Adrenal gland (tissue), 12 donors: Measurements from ENCODE around the gene PTBP3. TPM values are rescaled to one million over a fixed set of nuclear protein-coding genes. Genes with fewer than 3 reads are reported as not detected.

Source experiments
- DNase-seq, 7 donors: peaks; one replicate each; pipeline ENCODE4 v3.0.0-alpha.2; 2019 to 2020
- H3K27ac ChIP-seq, 5 donors: fragments of 200-600 bp; sonication (generic) in 4 of 5; 1 replicate in 3 of 5; 2 replicates in 2 of 5; pipeline versions ENCODE4 v1.5.1 to v1.8.0; 2016 to 2020; ENCODE audit warnings: mild to moderate bottlenecking in 1 of 5
- H3K27me3 ChIP-seq: fragments of 200-600 bp; 2 replicates; pipeline ENCODE4 v1.8.0; 2021
- H3K36me3 ChIP-seq, 2 donors: fragments of 200-600 bp; replicated peaks in 1 of 2; 1 replicate in 1 of 2; 2 replicates in 1 of 2; pipeline versions ENCODE4 v1.5.1 to v1.8.0; 2018 to 2022
- H3K4me1 ChIP-seq, 2 donors: fragments of 200-600 bp; replicated peaks in 1 of 2; 1 replicate in 1 of 2; 2 replicates in 1 of 2; pipeline versions ENCODE4 v1.5.1 to v1.8.0; 2018 to 2021
- H3K4me3 ChIP-seq, 4 donors: fragments of 200-600 bp; sonication (generic) in 3 of 4; one replicate each; pipeline ENCODE4 v1.5.1; 2016 to 2018
- H3K9me3 ChIP-seq, 3 donors: fragments of 200-600 bp; sonication (generic) in 1 of 3; replicated peaks in 1 of 3; 1 replicate in 2 of 3; 2 replicates in 1 of 3; pipeline versions ENCODE4 v1.5.1 to v1.8.0; 2016 to 2021
- CTCF ChIP-seq, 6 experiments: fragments of 450-650 bp in 4 of 6; fragments of 200-600 bp in 2 of 6; sonication (generic) in 1 of 6; IDR thresholded peaks; 1 replicate in 5 of 6; 2 replicates in 1 of 6; pipeline versions ENCODE4 v1.5.1 to v1.8.0; 2016 to 2021; ENCODE audit warnings: antibody characterized with exemption in 6 of 6, mild to moderate bottlenecking in 2 of 6, moderate library complexity in 1 of 6
- POLR2A ChIP-seq, 2 donors: fragments of 450-650 bp; IDR thresholded peaks; one replicate each; pipeline ENCODE4 v1.6.1; 2017; ENCODE audit warnings: antibody characterized with exemption in 2 of 2, mild to moderate bottlenecking in 2 of 2, moderate library complexity in 1 of 2
- WGBS, 4 donors: extraction: QIAGEN DNeasy Blood & Tissue Kit in 2 of 4; methylation state at CpG; one replicate each; pipeline versions ENCODE4 v1.1.5 to v1.1.7; 2013 to 2017; 5-methylcytosine and 5-hydroxymethylcytosine counted together
- intact Hi-C, 2 donors: fragments of 100-400 bp; cut with DNase I; formaldehyde crosslinking; loops; one replicate each; pipeline versions ENCODE4 v1.14.1 to v1.15.0; 2022 to 2023
- polyA plus RNA-seq, 3 donors: library from polyadenylated mRNA; stranded (reverse); fragments of 200-250 nt in 2 of 3; fragments of 350-450 nt in 1 of 3; fragmentation: Illumina TruSeq in 1 of 3; extraction: RNeasy Lipid Tissue Mini Kit (QIAGEN cat#74804) in 1 of 3; gene quantifications; one replicate each; pipeline ENCODE4 v1.2.3, GENCODE V29; 2013 to 2014
- total RNA-seq, 9 donors: library from RNA; depleted of rRNA in 4 of 9; stranded (reverse); fragments of >200 nt in 4 of 9; fragments of 120-200 nt in 1 of 9; fragmentation: NEBNext Ultra II Directional in 1 of 9; extraction: Animal tissue kit (Norgen Biotek cat#: 25700) in 1 of 9; gene quantifications; one replicate each; pipeline versions ENCODE4 v1.1.0 to v1.2.4, GENCODE V29; 2013 to 2023
- donor health status: healthy with polysubstance abuse.
- donor health status: Bipolar disorder and iron deficiency.
- donor health status: DM: yes; HTN: yes; CAD: no.
- donor health status: DM: no; HTN: no; CAD: no.
- donor health status: DM: no; HTN: no; CAD: no.
- donor health status: DM: yes; HTN: yes; CAD: no.

Gene PTBP3
- total and polyA plus RNA-seq, 12 donors, result 4.4 to 56.6 (median 30.8) TPM

- TF ChIP-seq CTCF (IDR thresholded peaks at IDR 0.05) (no peak), POLR2A (IDR thresholded peaks at IDR 0.05) (no peak)
- Histone ChIP-seq H3K9me3 (peaks cover 0 to 6% (median 0%) of the 10 kb centered on the region in 3 donors), H3K4me3 (no peak overlapping the region), H3K4me1 (peaks cover 5 to 10% of the 10 kb centered on the region in 2 donors), H3K27ac (no peak overlapping the region), H3K36me3 (no peaks in the 10 kb centered on the region), H3K27me3 (no peaks in the 10 kb centered on the region)
- intact Hi-C loops, result no loop called here
- 87 to 100% (median 97%) methylated on average over 9 of the region's 9 CpGs for WGBS, 4 donors
- DNase-seq, result no peak
Observed at GRCh38 chr9:112296929-112297328, 36.5 kb downstream of the PTBP3 start.

GRCh38 chr9:112295174-112295573 is 38.2 kb downstream of the PTBP3 start:
- H3K27ac ChIP-seq, result no peak overlapping the region
- no peaks in the 10 kb centered on the region for H3K36me3 ChIP-seq
- intact Hi-C loops, result no loop called here
- H3K4me1 ChIP-seq, result peaks cover 5 to 10% of the 10 kb centered on the region in 2 donors
- peaks cover 0 to 6% (median 0%) of the 10 kb centered on the region in 3 donors for H3K9me3 ChIP-seq
- no peak overlapping the region for H3K4me3 ChIP-seq
- DNase-seq, result no peak
- H3K27me3 ChIP-seq, result no peaks in the 10 kb centered on the region
- TF ChIP-seq POLR2A (IDR thresholded peaks at IDR 0.05), result no peak
- no peak for TF ChIP-seq CTCF (IDR thresholded peaks at IDR 0.05)
- WGBS, 4 donors, result 90 to 100% (median 97%) methylated on average over 2 of the region's 2 CpGs

GRCh38 chr9:112288029-112288428 is 45.4 kb downstream of the PTBP3 start:
- no peaks in the 10 kb centered on the region for H3K9me3 ChIP-seq
- H3K36me3 ChIP-seq, result no peaks in the 10 kb centered on the region
- intact Hi-C loops, result no loop called here
- peaks cover 8 to 9% of the 10 kb centered on the region in 2 donors for H3K4me1 ChIP-seq
- TF ChIP-seq CTCF (IDR thresholded peaks at IDR 0.05), result no peak
- no peak for TF ChIP-seq POLR2A (IDR thresholded peaks at IDR 0.05)
- DNase-seq, result peak in 2 of 7 donors; percentile 10 to 21
- no peak overlapping the region for H3K27ac ChIP-seq
- no peak overlapping the region for H3K4me3 ChIP-seq
- H3K27me3 ChIP-seq, result no peaks in the 10 kb centered on the region

GRCh38 chr9:112286926-112287325 is 46.5 kb downstream of the PTBP3 start:
- H3K27ac ChIP-seq, result no peak overlapping the region
- no peaks in the 10 kb centered on the region for H3K27me3 ChIP-seq
- no peak for DNase-seq
- H3K36me3 ChIP-seq, result no peaks in the 10 kb centered on the region
- peaks cover 8 to 9% of the 10 kb centered on the region in 2 donors for H3K4me1 ChIP-seq
- intact Hi-C loops, result no loop called here
- no peaks in the 10 kb centered on the region for H3K9me3 ChIP-seq
- 86 to 93% (median 92%) methylated on average over 2 of the region's 2 CpGs for WGBS, 4 donors
- H3K4me3 ChIP-seq, result no peak overlapping the region
- TF ChIP-seq POLR2A (IDR thresholded peaks at IDR 0.05), result no peak
- TF ChIP-seq CTCF (IDR thresholded peaks at IDR 0.05), result no peak
